Breast epithelium (tissue), 3 donors: ENCODE measurements around the gene CPA4.

Source experiments
- POLR2A ChIP-seq: fragments of 450-650 bp; IDR thresholded peaks from one replicate; pipeline ENCODE4 v1.6.1; 2016; ENCODE audit warnings: antibody characterized with exemption, mild to moderate bottlenecking, moderate library complexity
- POLR2AphosphoS5 ChIP-seq, 3 donors: sonication (generic); formaldehyde crosslinking; IDR thresholded peaks; one replicate each; pipeline ENCODE4 v1.6.1; 2017; ENCODE audit warnings: antibody characterized with exemption in 3 of 3

DNA sequence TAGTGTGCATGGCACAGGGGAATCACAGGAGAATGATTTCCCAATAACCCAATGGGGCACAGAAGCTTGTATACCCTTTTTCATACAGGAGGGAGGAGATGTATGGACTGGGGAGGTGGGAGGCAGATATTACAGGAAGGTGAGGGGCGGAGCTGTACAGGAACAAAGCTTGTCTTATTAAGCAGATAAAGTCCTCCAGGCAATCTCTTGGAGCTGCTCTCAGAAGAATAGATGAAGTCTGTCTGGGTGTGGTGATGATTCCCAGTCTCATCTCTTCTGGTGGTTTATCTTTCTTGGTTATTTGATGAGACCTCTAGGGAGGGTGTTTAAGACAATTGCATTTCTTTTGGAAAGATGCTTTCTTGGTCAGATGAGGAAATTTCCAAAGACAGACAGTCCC is 26.6 kb downstream of the CPA4 start:
- TF ChIP-seq POLR2AphosphoS5 (IDR thresholded peaks at IDR 0.05) (no peak), POLR2A (no peak)
